Esophagus squamous epithelium (tissue), 5 donors: ENCODE data around the gene GLB1L3. TPM values are rescaled to one million over a fixed set of nuclear protein-coding genes. Genes with fewer than 3 reads are reported as not detected.

ENCODE experiments used
- DNase-seq: peaks from one replicate; lab custom pipeline; 2025; lab: John Stamatoyannopoulos, UW
- H3K27ac ChIP-seq, 4 donors: fragments of 200-600 bp; sonication (generic); one replicate each; pipeline ENCODE4 v1.5.1; 2016 to 2019; ENCODE audit warnings: mild to moderate bottlenecking in 1 of 4
- H3K27me3 ChIP-seq, 4 donors: fragments of 200-600 bp; sonication (generic); 1 replicate in 3 of 4; 2 replicates in 1 of 4; pipeline versions ENCODE4 v1.5.1 to v1.6.0; 2017 to 2021; ENCODE audit warnings: antibody characterized with exemption in 1 of 4
- H3K36me3 ChIP-seq, 3 donors: fragments of 200-600 bp; sonication (generic); one replicate each; pipeline ENCODE4 v1.5.1; 2016 to 2019
- H3K4me1 ChIP-seq, 3 donors: fragments of 200-600 bp; sonication (generic); one replicate each; pipeline ENCODE4 v1.5.1; 2017 to 2019
- H3K4me3 ChIP-seq, 4 donors: fragments of 200-600 bp; sonication (generic); 1 replicate in 3 of 4; 2 replicates in 1 of 4; pipeline ENCODE4 v1.5.1; 2016 to 2019; ENCODE audit warnings: mild to moderate bottlenecking in 2 of 4, moderate library complexity in 1 of 4
- H3K9me3 ChIP-seq, 3 donors: fragments of 200-600 bp; sonication (generic); one replicate each; pipeline ENCODE4 v1.5.1; 2016 to 2019
- CTCF ChIP-seq, 6 experiments: fragments of 450-650 bp in 4 of 6; fragments of 200-600 bp in 2 of 6; sonication (generic) in 2 of 6; IDR thresholded peaks; one replicate each; pipeline ENCODE4 v1.5.1; 2016 to 2019; ENCODE audit warnings: antibody characterized with exemption in 6 of 6, mild to moderate bottlenecking in 4 of 6, moderate library complexity in 4 of 6
- POLR2A ChIP-seq, 4 donors: fragments of 450-650 bp; IDR thresholded peaks; one replicate each; pipeline ENCODE4 v1.6.1; 2017; ENCODE audit warnings: antibody characterized with exemption in 4 of 4, mild to moderate bottlenecking in 4 of 4, moderate library complexity in 3 of 4
- WGBS, 2 donors: methylation state at CpG; one replicate each; pipeline ENCODE4 v1.1.5; 2018; 5-methylcytosine and 5-hydroxymethylcytosine counted together
- intact Hi-C: fragments of 100-400 bp; cut with DNase I; formaldehyde crosslinking; loops from one replicate; pipeline ENCODE4 v1.15.0; 2022
- total RNA-seq, 4 donors: library from RNA; depleted of rRNA; stranded (reverse); fragments of >200 nt; gene quantifications; one replicate each; pipeline ENCODE4 v1.1.0, GENCODE V29; 2016
- donor health status: DM: yes; HTN: yes; CAD: no.

The GLB1L3 gene
- total RNA-seq, 4 donors from 2014 or later: under 0.01 TPM; not detected in 3

GRCh38 chr11:134244593-134244992 lies 31.6 kb upstream of the GLB1L3 start:
- DNase-seq: no peak
- Histone ChIP-seq H3K27ac (no peak overlapping the region), H3K27me3 (no peaks in the 10 kb centered on the region), H3K4me3 (no peak overlapping the region), H3K4me1 (no peaks in the 10 kb centered on the region), H3K9me3 (no peaks in the 10 kb centered on the region), H3K36me3 (peaks cover 0 to 100% (median 48%) of the 10 kb centered on the region in 3 donors)
- TF ChIP-seq CTCF (IDR thresholded peaks at IDR 0.05): peak in 3 of 6 experiments; percentile 19 to 48 (median 20)
- no peak for TF ChIP-seq POLR2A (IDR thresholded peaks at IDR 0.05)
- WGBS, 2 donors: 32 to 58% methylated on average over 2 to 6 of the region's 7 CpGs
- intact Hi-C loops: no loop called here

GRCh38 chr11:134245434-134245833 lies 30.7 kb upstream of the GLB1L3 start:
- WGBS, 2 donors: 95 to 96% methylated on average over 7 to 12 of the region's 14 CpGs
- intact Hi-C loops: no loop called here
- Histone ChIP-seq H3K4me3 (no peak overlapping the region), H3K9me3 (no peaks in the 10 kb centered on the region), H3K4me1 (no peaks in the 10 kb centered on the region), H3K27ac (no peak overlapping the region), H3K36me3 (peaks cover 0 to 100% (median 41%) of the 10 kb centered on the region in 3 donors), H3K27me3 (no peaks in the 10 kb centered on the region)
- TF ChIP-seq POLR2A (IDR thresholded peaks at IDR 0.05): no peak
- no peak for TF ChIP-seq CTCF (IDR thresholded peaks at IDR 0.05)
- no peak for DNase-seq

- DNase-seq: no peak
- WGBS, 2 donors: 89 to 90% methylated on average over 3 to 10 of the region's 11 CpGs
These were observed 30.1 kb upstream of the GLB1L3 start for GRCh38 chr11:134246100-134246499.

GRCh38 chr11:134246678-134247077 lies 29.5 kb upstream of the GLB1L3 start:
- Histone ChIP-seq H3K9me3 (no peaks in the 10 kb centered on the region), H3K27ac (no peak overlapping the region), H3K4me1 (peaks cover 0 to 6% (median under 1%) of the 10 kb centered on the region in 3 donors), H3K36me3 (peaks cover 0 to 97% (median 40%) of the 10 kb centered on the region in 3 donors), H3K4me3 (no peak overlapping the region), H3K27me3 (no peaks in the 10 kb centered on the region)
- TF ChIP-seq POLR2A (IDR thresholded peaks at IDR 0.05): no peak
- TF ChIP-seq CTCF (IDR thresholded peaks at IDR 0.05): no peak
- intact Hi-C loops: no loop called here
- no peak for DNase-seq
- WGBS, 2 donors: 80 to 92% methylated on average over 4 of the region's 4 CpGs

More at GRCh38 chr11:134246100-134246499, 30.1 kb upstream of the GLB1L3 start:
- Histone ChIP-seq H3K36me3 (peaks cover 0 to 100% (median 40%) of the 10 kb centered on the region in 3 donors), H3K27me3 (no peaks in the 10 kb centered on the region), H3K27ac (no peak overlapping the region), H3K4me1 (no peaks in the 10 kb centered on the region), H3K9me3 (no peaks in the 10 kb centered on the region), H3K4me3 (no peak overlapping the region)
- TF ChIP-seq POLR2A (IDR thresholded peaks at IDR 0.05): no peak
- no peak for TF ChIP-seq CTCF (IDR thresholded peaks at IDR 0.05)
- intact Hi-C loops: no loop called here

GRCh38 chr11:134248910-134249480 lies 27.2 kb upstream of the GLB1L3 start:
- Histone ChIP-seq H3K4me1 (peaks cover 7 to 18% (median 11%) of the 10 kb centered on the region in 3 donors), H3K27me3 (no peaks in the 10 kb centered on the region), H3K27ac (no peak overlapping the region), H3K9me3 (no peaks in the 10 kb centered on the region), H3K4me3 (no peak overlapping the region), H3K36me3 (peaks cover 0 to 74% (median 35%) of the 10 kb centered on the region in 3 donors)
- no peak for DNase-seq
- 58 to 65% methylated on average over 7 of the region's 7 CpGs for WGBS, 2 donors
- intact Hi-C loops: no loop called here
- TF ChIP-seq CTCF (IDR thresholded peaks at IDR 0.05) (no peak), POLR2A (IDR thresholded peaks at IDR 0.05) (no peak)
